LNCaP clone FGC (cell line): ENCODE measurements around the gene PLEKHD1.
A peak's percentile ranks its signal among the peaks of the same experiment; 100 is the strongest.

Experiments
- DNase-seq: peaks from one replicate; pipeline ENCODE4 v3.0.0-alpha.2; 2011; ENCODE audit warnings: low read depth
- H3K4me3 ChIP-seq: 2 replicates; pipeline ENCODE4 v1.5.1; 2011; ENCODE audit warnings: mild to moderate bottlenecking, low read depth, low read length, control low read depth
- TF ChIP-seq, protein P1 (sequence below): IDR thresholded peaks from 2 replicates; pipeline ENCODE4 v1.5.1; 2012; ENCODE audit warnings: mild to moderate bottlenecking; ENCODE audit not compliant: control insufficient read depth, insufficient read depth; ENCODE audit errors: extremely low read depth

PLEKHD1 gene

DNA sequence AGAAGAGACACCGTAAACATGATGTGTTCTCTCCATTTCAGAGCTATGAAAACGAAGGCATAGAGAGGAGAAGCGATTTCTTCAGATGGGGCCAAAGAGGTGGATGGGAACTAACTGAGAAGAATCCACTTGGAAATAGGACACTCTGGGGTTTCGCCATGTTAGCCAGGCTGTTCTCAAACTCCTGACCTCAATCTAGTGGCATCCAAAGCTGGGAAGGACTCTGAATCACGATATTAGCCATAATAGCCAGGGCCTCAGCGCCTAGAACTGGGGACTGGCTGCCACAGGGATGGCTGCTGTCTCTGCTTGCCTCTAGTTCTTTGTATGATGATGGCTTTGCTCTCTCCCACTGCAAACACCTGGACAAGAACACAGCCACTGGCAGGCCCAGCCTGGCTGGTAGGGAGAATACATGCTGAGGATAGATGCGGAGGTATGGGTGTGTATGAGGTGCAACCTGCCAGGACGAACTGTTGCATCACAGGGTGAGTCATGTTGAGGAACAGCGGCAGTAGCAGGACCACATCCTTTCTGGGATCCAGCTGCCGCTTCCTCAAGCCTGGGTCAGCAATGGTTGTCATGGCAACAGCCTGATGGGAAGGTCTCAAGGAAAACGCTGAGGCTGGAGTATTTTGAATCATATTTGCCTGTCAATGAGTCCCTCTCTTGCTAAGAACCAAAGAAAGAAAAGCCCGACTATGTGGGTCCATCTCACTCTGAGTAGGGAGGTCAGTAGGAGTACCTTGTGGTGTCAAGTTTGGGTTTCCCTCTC is 59.0 kb downstream of the PLEKHD1 start:
- TF ChIP-seq, protein P1, sequence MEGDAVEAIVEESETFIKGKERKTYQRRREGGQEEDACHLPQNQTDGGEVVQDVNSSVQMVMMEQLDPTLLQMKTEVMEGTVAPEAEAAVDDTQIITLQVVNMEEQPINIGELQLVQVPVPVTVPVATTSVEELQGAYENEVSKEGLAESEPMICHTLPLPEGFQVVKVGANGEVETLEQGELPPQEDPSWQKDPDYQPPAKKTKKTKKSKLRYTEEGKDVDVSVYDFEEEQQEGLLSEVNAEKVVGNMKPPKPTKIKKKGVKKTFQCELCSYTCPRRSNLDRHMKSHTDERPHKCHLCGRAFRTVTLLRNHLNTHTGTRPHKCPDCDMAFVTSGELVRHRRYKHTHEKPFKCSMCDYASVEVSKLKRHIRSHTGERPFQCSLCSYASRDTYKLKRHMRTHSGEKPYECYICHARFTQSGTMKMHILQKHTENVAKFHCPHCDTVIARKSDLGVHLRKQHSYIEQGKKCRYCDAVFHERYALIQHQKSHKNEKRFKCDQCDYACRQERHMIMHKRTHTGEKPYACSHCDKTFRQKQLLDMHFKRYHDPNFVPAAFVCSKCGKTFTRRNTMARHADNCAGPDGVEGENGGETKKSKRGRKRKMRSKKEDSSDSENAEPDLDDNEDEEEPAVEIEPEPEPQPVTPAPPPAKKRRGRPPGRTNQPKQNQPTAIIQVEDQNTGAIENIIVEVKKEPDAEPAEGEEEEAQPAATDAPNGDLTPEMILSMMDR, result no peak
- H3K4me3 ChIP-seq, result no peak overlapping the region
- DNase-seq, result no peak

DNA sequence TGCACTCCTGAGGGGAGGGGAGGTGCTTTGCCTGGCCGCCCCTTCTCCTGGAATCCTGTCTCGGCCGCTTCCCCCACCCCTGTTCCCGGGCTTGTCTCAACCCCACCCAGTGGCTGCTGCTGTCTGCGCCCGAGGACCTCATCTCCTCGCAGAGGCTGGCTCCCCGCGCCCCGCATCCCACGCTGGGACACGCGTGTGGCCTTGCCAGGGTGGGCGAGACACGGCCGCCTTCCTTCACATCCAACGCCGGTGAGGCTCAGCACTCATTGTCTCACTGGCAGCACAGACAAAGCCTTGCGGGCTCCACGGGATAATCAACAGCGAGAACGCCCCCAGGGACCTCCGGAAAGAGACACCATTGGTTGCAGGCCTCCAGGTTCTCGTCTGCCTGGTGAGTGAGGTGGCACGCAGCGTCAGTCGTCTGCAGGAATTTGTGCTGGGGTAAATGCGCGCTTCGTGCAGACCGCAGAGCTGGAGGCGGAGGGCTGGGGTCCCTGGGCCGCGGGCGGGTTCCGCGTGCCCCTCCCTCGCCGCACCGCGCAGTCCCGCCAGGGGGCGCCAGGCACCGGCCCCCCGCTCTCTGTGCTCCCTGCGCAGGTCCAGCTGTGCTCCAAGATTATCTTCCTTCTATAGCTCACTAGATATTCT is 63.3 kb downstream of the PLEKHD1 start:
- DNase-seq, result no peak

DNA sequence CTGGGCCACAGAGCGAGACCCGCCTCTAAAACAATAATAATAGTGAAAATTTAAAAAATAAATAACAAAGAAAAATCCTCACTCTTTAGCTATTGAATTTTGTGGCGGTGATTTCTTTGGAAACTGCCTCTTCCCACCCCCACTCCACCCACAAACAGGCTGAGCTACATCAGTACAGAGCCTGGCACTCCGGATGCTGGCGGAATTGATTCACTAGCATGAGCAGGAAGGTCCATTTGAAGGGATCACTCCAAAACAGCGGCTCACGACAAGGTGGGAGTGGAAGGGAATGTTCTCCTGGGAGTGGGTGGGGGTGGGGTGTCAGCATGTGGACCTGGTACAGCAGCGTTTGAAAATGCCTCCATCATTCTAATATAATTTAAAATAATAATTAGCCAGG is 64.0 kb downstream of the PLEKHD1 start:
- TF ChIP-seq, protein P1, result no peak
- H3K4me3 ChIP-seq, result no peak overlapping the region
- DNase-seq, result no peak

More for the DNA sequence above, 63.3 kb downstream of the PLEKHD1 start:
- no peak overlapping the region for H3K4me3 ChIP-seq
- TF ChIP-seq, protein P1, result peak; percentile 40

DNA sequence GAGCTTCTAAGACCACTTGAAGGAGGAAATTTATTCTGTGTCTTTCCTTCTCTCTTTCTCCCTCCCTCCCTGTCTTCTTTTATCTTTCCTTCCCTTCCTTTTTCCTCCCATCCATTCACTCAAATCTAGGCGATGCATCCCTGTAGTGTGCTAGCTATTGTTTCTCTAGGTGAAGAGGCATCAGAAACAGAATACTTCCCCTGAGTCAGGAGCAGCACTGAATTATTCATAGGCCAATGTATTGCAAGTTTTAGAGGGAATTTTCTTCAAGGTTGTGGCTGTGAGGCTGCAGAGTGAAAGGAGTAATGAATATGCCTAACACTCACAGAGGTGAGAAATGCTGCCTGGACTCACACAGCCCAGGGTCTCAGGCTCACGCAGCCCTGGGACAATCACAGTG is 67.0 kb downstream of the PLEKHD1 start:
- TF ChIP-seq, protein P1, result no peak
- H3K4me3 ChIP-seq, result no peak overlapping the region
- DNase-seq, result no peak

DNA sequence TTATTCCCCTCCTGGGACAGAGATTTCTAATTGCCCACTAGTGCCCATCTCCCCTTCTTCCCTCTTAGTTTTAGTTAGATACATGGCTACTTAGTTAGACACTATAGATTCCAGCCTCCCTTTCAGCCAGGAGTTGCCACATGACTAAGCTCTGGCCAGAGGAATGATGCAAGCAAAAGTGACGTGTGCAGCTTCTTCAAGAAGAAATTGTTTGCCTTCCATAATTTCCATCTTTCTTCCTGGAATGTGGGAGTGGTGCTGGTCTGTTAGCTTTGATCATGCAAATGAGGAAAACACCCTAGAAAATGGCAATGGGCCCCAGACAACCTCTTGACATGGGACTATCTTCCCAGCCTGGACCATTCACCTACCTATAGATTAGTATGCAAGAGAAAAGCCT is 68.7 kb downstream of the PLEKHD1 start:
- DNase-seq, result no peak
- H3K4me3 ChIP-seq, result no peak overlapping the region
- TF ChIP-seq, protein P1, result no peak

DNA sequence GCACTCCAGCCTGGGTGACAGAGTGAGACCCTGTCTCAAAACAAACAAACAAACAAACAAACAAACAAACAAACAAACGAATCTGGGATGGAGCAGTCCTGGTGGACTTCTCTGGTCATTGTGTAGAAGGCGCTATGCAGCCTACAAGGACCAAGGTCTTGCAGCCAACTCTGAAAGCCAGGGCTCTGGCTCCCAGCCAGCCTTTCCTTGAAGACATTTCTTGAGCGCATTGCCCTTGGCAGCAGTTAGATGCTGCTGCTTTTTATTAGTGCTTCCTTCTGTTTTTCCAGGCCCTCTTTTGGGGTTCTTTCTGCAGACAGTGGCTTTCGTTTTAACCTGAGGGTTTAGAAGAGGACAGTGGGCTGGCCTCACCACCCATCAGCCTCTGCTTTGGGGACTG is 70.0 kb downstream of the PLEKHD1 start:
- TF ChIP-seq, protein P1, result no peak
- H3K4me3 ChIP-seq, result no peak overlapping the region
- no peak for DNase-seq
